ENCODE measurements around the gene VMP1.

DNA sequence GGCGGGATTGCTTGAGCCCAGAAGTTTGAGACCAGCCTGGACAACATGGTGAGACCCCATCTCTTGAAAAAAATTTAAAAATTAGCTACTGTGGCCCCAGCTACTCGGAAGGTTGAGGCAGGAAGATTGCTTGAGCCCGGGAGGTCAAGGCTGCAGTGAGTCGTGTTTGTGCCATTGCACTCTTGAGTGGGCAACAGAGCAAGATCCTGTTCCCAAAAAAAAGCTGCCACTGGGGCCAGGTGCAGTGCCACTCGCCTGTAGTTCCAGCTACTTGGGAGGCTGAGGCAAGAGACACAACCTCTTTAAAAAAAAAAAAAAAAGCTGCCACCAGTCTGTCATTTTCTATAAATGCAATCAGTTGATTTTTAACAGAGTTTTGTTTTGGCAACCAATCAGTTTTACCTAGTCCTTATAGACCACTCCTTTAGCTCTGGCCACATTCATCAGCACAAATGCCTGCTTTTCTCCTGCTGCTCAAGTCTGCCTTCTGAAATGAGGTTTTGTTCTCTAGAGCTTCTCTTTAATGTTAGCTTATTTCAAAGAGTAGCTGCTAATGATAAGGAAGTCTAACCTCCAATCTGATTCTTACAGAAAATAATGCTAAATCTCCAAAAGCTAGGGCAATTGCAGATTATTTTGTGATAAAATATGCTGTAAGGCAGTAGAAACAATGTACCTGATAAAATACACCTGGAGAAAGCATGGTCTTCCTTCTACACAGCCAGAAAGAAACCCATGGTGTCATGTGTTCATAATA is 120.4 kb downstream of the VMP1 start:
- TF ChIP-seq HDAC2 (IDR thresholded peaks at IDR 0.05) (no peak), MAFK (IDR thresholded peaks at IDR 0.05; ENCODE audit: partially characterized antibody) (peak; percentile 26), BHLHE40 (IDR thresholded peaks at IDR 0.05; ENCODE audit: low read depth, low read length) (no peak; the same call in 1 of the 2 replicates), ZNF302 (CRISPR knock-in tag; IDR thresholded peaks at IDR 0.05) (no peak; the same call in 1 of the 2 replicates), EP300 (IDR thresholded peaks at IDR 0.05) (no peak), POLR2AphosphoS2 (conservative IDR thresholded peaks at IDR 0.05; ENCODE audit: low read length) (no peak), JUNB (IDR thresholded peaks at IDR 0.05) (no peak)
- TF ChIP-seq, protein P1, sequence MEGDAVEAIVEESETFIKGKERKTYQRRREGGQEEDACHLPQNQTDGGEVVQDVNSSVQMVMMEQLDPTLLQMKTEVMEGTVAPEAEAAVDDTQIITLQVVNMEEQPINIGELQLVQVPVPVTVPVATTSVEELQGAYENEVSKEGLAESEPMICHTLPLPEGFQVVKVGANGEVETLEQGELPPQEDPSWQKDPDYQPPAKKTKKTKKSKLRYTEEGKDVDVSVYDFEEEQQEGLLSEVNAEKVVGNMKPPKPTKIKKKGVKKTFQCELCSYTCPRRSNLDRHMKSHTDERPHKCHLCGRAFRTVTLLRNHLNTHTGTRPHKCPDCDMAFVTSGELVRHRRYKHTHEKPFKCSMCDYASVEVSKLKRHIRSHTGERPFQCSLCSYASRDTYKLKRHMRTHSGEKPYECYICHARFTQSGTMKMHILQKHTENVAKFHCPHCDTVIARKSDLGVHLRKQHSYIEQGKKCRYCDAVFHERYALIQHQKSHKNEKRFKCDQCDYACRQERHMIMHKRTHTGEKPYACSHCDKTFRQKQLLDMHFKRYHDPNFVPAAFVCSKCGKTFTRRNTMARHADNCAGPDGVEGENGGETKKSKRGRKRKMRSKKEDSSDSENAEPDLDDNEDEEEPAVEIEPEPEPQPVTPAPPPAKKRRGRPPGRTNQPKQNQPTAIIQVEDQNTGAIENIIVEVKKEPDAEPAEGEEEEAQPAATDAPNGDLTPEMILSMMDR (IDR thresholded peaks at IDR 0.05): no peak; the same call in 2 of the 3 replicates
- TF ChIP-seq, protein P2, sequence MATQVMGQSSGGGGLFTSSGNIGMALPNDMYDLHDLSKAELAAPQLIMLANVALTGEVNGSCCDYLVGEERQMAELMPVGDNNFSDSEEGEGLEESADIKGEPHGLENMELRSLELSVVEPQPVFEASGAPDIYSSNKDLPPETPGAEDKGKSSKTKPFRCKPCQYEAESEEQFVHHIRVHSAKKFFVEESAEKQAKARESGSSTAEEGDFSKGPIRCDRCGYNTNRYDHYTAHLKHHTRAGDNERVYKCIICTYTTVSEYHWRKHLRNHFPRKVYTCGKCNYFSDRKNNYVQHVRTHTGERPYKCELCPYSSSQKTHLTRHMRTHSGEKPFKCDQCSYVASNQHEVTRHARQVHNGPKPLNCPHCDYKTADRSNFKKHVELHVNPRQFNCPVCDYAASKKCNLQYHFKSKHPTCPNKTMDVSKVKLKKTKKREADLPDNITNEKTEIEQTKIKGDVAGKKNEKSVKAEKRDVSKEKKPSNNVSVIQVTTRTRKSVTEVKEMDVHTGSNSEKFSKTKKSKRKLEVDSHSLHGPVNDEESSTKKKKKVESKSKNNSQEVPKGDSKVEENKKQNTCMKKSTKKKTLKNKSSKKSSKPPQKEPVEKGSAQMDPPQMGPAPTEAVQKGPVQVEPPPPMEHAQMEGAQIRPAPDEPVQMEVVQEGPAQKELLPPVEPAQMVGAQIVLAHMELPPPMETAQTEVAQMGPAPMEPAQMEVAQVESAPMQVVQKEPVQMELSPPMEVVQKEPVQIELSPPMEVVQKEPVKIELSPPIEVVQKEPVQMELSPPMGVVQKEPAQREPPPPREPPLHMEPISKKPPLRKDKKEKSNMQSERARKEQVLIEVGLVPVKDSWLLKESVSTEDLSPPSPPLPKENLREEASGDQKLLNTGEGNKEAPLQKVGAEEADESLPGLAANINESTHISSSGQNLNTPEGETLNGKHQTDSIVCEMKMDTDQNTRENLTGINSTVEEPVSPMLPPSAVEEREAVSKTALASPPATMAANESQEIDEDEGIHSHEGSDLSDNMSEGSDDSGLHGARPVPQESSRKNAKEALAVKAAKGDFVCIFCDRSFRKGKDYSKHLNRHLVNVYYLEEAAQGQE (IDR thresholded peaks at IDR 0.05): no peak
- TF ChIP-seq, protein P3, sequence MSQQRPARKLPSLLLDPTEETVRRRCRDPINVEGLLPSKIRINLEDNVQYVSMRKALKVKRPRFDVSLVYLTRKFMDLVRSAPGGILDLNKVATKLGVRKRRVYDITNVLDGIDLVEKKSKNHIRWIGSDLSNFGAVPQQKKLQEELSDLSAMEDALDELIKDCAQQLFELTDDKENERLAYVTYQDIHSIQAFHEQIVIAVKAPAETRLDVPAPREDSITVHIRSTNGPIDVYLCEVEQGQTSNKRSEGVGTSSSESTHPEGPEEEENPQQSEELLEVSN (IDR thresholded peaks at IDR 0.05; ENCODE audit: borderline replicate concordance, low read depth): no peak
